ENCODE data around the gene NPC2. TPM values are rescaled to one million over a fixed set of nuclear protein-coding genes. Genes with fewer than 3 reads are reported as not detected.

Gene NPC2
- total RNA-seq, 1 donor from 2014 or later, result 670 TPM

GRCh38 chr14:74475678-74476077 is 17.4 kb downstream of the NPC2 start:
- peaks cover 77% of the 10 kb centered on the region for H3K36me3 ChIP-seq
- no peaks in the 10 kb centered on the region for H3K27me3 ChIP-seq (ENCODE audit: low read depth)
- no peaks in the 10 kb centered on the region for H3K4me1 ChIP-seq
- no peak overlapping the region for H3K27ac ChIP-seq
- no peak for TF ChIP-seq CTCF (IDR thresholded peaks at IDR 0.05)
- no peaks in the 10 kb centered on the region for H3K9me3 ChIP-seq
- DNase-seq (no peak), ATAC-seq (no peak)
- H3K4me3 ChIP-seq, result no peak overlapping the region
- intact Hi-C loops (cut with DNase I), result no loop called here

GRCh38 chr14:74474376-74474775 is 18.7 kb downstream of the NPC2 start:
- Histone ChIP-seq H3K4me3 (no peak overlapping the region), H3K27me3 (ENCODE audit: low read depth) (no peaks in the 10 kb centered on the region), H3K36me3 (peaks cover 75% of the 10 kb centered on the region), H3K9me3 (no peaks in the 10 kb centered on the region), H3K27ac (no peak overlapping the region), H3K4me1 (peaks cover 12% of the 10 kb centered on the region)
- intact Hi-C loops (cut with DNase I), result no loop called here
- DNase-seq (no peak), ATAC-seq (no peak)
- no peak for TF ChIP-seq CTCF (IDR thresholded peaks at IDR 0.05)

- intact Hi-C loops (cut with DNase I), result no loop called here
- TF ChIP-seq CTCF (IDR thresholded peaks at IDR 0.05), result no peak
- no peak for DNase-seq
Measured at GRCh38 chr14:74472601-74473000, 20.5 kb downstream of the NPC2 start.

GRCh38 chr14:74469548-74470518 is 23.3 kb downstream of the NPC2 start:
- Histone ChIP-seq H3K4me1 (peaks cover 12% of the 10 kb centered on the region), H3K27ac (no peak overlapping the region), H3K36me3 (peaks cover 35% of the 10 kb centered on the region), H3K9me3 (no peaks in the 10 kb centered on the region), H3K4me3 (no peak overlapping the region), H3K27me3 (ENCODE audit: low read depth) (no peaks in the 10 kb centered on the region)
- intact Hi-C loops (cut with DNase I), result no loop called here
- no peak for TF ChIP-seq CTCF (IDR thresholded peaks at IDR 0.05)
- no peak for DNase-seq
- ATAC-seq, result no peak

More at GRCh38 chr14:74472601-74473000, 20.5 kb downstream of the NPC2 start:
- H3K4me1 ChIP-seq, result peaks cover 12% of the 10 kb centered on the region
- H3K4me3 ChIP-seq, result no peak overlapping the region
- H3K27me3 ChIP-seq (ENCODE audit: low read depth), result no peaks in the 10 kb centered on the region
- H3K9me3 ChIP-seq, result no peaks in the 10 kb centered on the region
- ATAC-seq, result peak; percentile 18 to 59
- H3K27ac ChIP-seq, result no peak overlapping the region
- peaks cover 58% of the 10 kb centered on the region for H3K36me3 ChIP-seq

- peaks cover 12% of the 10 kb centered on the region for H3K4me1 ChIP-seq
- DNase-seq (no peak), ATAC-seq (no peak)
- no peak for TF ChIP-seq CTCF (IDR thresholded peaks at IDR 0.05)
- H3K36me3 ChIP-seq, result peaks cover 21% of the 10 kb centered on the region
- no peak overlapping the region for H3K27ac ChIP-seq
- intact Hi-C loops (cut with DNase I), result no loop called here
- no peak overlapping the region for H3K4me3 ChIP-seq
- H3K9me3 ChIP-seq, result no peaks in the 10 kb centered on the region
- H3K27me3 ChIP-seq (ENCODE audit: low read depth), result no peaks in the 10 kb centered on the region
Measured at GRCh38 chr14:74468513-74468912, 24.6 kb downstream of the NPC2 start.

Data from lower lobe of right lung (tissue), 2 donors.